GM23338 (cell line): ENCODE measurements around the gene DMD. TPM values are rescaled to one million over a fixed set of nuclear protein-coding genes. Genes with fewer than 3 reads are reported as not detected.

Source experiments
- ATAC-seq: fragments of 200-7000 bp; cut with Tn5 transposase; 3 replicates; pipeline ENCODE4 v1.9.1; 2020
- DNase-seq: peaks from one replicate; pipeline ENCODE4 v3.0.0-alpha.2; 2015; ENCODE audit warnings: low spot score
- H2AFZ ChIP-seq: fragments of 200-600 bp; sonication (generic); 2 replicates; pipeline ENCODE4 v1.8.0; 2016; ENCODE audit warnings: antibody characterized with exemption, mild to moderate bottlenecking, moderate library complexity
- H3F3A ChIP-seq: fragments of 200-600 bp; sonication (generic); replicated peaks from 2 replicates; pipeline ENCODE4 v1.8.0; 2017; ENCODE audit warnings: antibody characterized with exemption, mixed run types, low read depth
- H3K27ac ChIP-seq: fragments of 200-600 bp; sonication (generic); 2 replicates; pipeline ENCODE4 v1.6.1; 2016; ENCODE audit warnings: low read depth
- H3K27me3 ChIP-seq: fragments of 200-600 bp; sonication (generic); 2 replicates; pipeline ENCODE4 v1.8.0; 2016; ENCODE audit warnings: mild to moderate bottlenecking, mixed run types, moderate library complexity; ENCODE audit not compliant: insufficient read depth
- H3K36me3 ChIP-seq: fragments of 200-600 bp; sonication (generic); 2 replicates; pipeline ENCODE4 v1.8.0; 2016; ENCODE audit warnings: mild to moderate bottlenecking; ENCODE audit not compliant: insufficient read depth
- H3K4me1 ChIP-seq: fragments of 200-600 bp; sonication (generic); 2 replicates; pipeline ENCODE4 v1.8.0; 2016; ENCODE audit warnings: mild to moderate bottlenecking, moderate library complexity; ENCODE audit not compliant: insufficient read depth
- H3K4me2 ChIP-seq: fragments of 200-600 bp; sonication (generic); 2 replicates; pipeline ENCODE4 v1.7.1; 2017; ENCODE audit warnings: mixed run types
- H3K4me3 ChIP-seq: fragments of 200-600 bp; sonication (generic); 2 replicates; pipeline ENCODE4 v1.6.1; 2016; ENCODE audit warnings: mixed run types
- H3K79me2 ChIP-seq: fragments of 200-600 bp; sonication (generic); replicated peaks from 2 replicates; pipeline ENCODE4 v1.8.0; 2017; ENCODE audit warnings: mild to moderate bottlenecking; ENCODE audit not compliant: insufficient read depth
- H3K9me2 ChIP-seq: fragments of 200-600 bp; sonication (generic); 2 replicates; pipeline ENCODE4 v1.8.0; 2017; ENCODE audit not compliant: insufficient read depth
- H4K20me1 ChIP-seq: fragments of 200-600 bp; sonication (generic); replicated peaks from 2 replicates; pipeline ENCODE4 v1.8.0; 2017; ENCODE audit warnings: mild to moderate bottlenecking; ENCODE audit not compliant: insufficient read depth
- H3K27ac Mint-ChIP-seq: 2 replicates; pipeline ENCODE4 v1.8.0; 2020; ENCODE audit warnings: inconsistent platforms, mild to moderate bottlenecking, moderate library complexity, mixed read lengths
- H3K27me3 Mint-ChIP-seq: 3 replicates; pipeline ENCODE4 v1.8.0; 2022; ENCODE audit warnings: low read depth, mild to moderate bottlenecking, moderate library complexity, mixed read lengths, inconsistent platforms; ENCODE audit not compliant: insufficient read depth, poor library complexity
- H3K36me3 Mint-ChIP-seq: 3 replicates; pipeline ENCODE4 v1.8.0; 2021; ENCODE audit warnings: low read depth, mild to moderate bottlenecking, inconsistent platforms, moderate library complexity, mixed read lengths
- H3K4me1 Mint-ChIP-seq: 3 replicates; pipeline ENCODE4 v1.8.0; 2020; ENCODE audit warnings: mild to moderate bottlenecking, inconsistent platforms, mixed read lengths
- H3K4me3 Mint-ChIP-seq: 3 replicates; pipeline ENCODE4 v1.8.0; 2021; ENCODE audit warnings: moderate library complexity, mild to moderate bottlenecking, inconsistent platforms, mixed read lengths
- H3K9me3 Mint-ChIP-seq: 3 replicates; pipeline ENCODE4 v1.8.0; 2020; ENCODE audit warnings: moderate library complexity, mild to moderate bottlenecking, inconsistent platforms, mixed read lengths
- CREB1 ChIP-seq: fragments of 250-450 bp; sonication (Bioruptor Pico); IDR thresholded peaks from 2 replicates; pipeline ENCODE4 v1.5.0; 2020; ENCODE audit warnings: low read depth, mild to moderate bottlenecking, moderate library complexity
- EZH2phosphoT487 ChIP-seq: fragments of 200-600 bp; sonication (generic); IDR thresholded peaks from one replicate; pipeline ENCODE4 v1.8.1; 2018; ENCODE audit warnings: antibody characterized with exemption; ENCODE audit not compliant: unreplicated experiment
- NANOG ChIP-seq: IDR thresholded peaks from 2 replicates; pipeline ENCODE4 v1.6.1; 2016; ENCODE audit warnings: antibody characterized with exemption, borderline replicate concordance
- POLR2AphosphoS5 ChIP-seq: IDR thresholded peaks from 2 replicates; pipeline ENCODE4 v1.6.1; 2016; ENCODE audit warnings: antibody characterized with exemption, low read depth
- STAT1 ChIP-seq: IDR thresholded peaks from one replicate; pipeline ENCODE4 v1.6.1; 2016; ENCODE audit warnings: antibody characterized with exemption; ENCODE audit not compliant: unreplicated experiment
- ZNF114 ChIP-seq: fragments of 250-450 bp; sonication (Bioruptor Pico); IDR thresholded peaks from 2 replicates; pipeline ENCODE4 v1.5.0; 2020; ENCODE audit warnings: mild to moderate bottlenecking, moderate library complexity
- ZNF331 ChIP-seq: fragments of 250-450 bp; sonication (Bioruptor Pico); IDR thresholded peaks from 2 replicates; pipeline ENCODE4 v1.5.0; 2020; ENCODE audit warnings: low read depth, mild to moderate bottlenecking, moderate library complexity
- polyA plus RNA-seq: library from polyadenylated mRNA; unstranded; fragments of >200 nt; fragmentation: Nextera tagmentation; extraction: Ambion mirVana; gene quantifications from 2 replicates; pipeline ENCODE4 v1.2.1, GENCODE V29; 2016
- total RNA-seq: library from RNA; depleted of rRNA; stranded (reverse); fragments of >200 nt; shearing (Covaris generic); gene quantifications from 2 replicates; pipeline ENCODE4 v1.2.3, GENCODE V29; 2014
- TF ChIP-seq, protein P1 (sequence below): IDR thresholded peaks from 2 replicates; pipeline ENCODE4 v1.6.1; 2016; ENCODE audit warnings: antibody characterized with exemption
- TF ChIP-seq, protein P2 (sequence below), 2 experiments: fragments of 200-600 bp in 1 of 2; sonication (generic) in 1 of 2; conservative IDR thresholded peaks; 2 replicates each; pipeline versions ENCODE4 v1.5.1 to v1.6.1; 2016 to 2017; ENCODE audit warnings: antibody characterized with exemption in 2 of 2, low read depth in 2 of 2, mild to moderate bottlenecking in 2 of 2, moderate library complexity in 1 of 2
- TF ChIP-seq, protein P3 (sequence below): IDR thresholded peaks from one replicate; pipeline ENCODE4 v1.6.1; 2018; ENCODE audit warnings: antibody characterized with exemption; ENCODE audit not compliant: unreplicated experiment

DMD gene
- total and polyA plus RNA-seq, 2 experiments from 2014 or later: 4.5 to 7.6 TPM

DNA sequence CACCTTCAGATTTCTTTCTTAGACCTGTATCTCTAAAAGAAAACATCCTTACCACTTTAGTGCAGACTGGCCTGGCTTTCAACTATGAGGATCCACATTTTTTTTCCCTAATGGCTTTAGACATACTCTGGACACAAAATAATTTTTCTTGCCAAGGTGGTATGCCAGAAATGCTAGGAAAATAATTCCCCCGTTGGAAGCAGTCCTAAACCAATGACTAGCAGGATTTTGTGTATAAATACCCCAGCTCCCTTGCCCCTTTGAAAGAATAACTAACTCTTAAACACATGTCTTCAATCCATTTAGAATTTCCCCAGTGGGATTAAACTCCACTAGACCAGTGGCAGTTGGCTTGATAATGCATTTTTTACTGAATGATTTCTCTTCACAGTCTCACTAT, 1639.0 kb downstream of the DMD start:
- Mint-ChIP-seq H3K27me3 (no peaks in the 10 kb centered on the region), H3K9me3 (no peaks in the 10 kb centered on the region), H3K4me1 (peaks cover 6% of the 10 kb centered on the region), H3K4me3 (no peak overlapping the region), H3K36me3 (no peaks in the 10 kb centered on the region), H3K27ac (no peak overlapping the region; the same call in 1 of the 2 replicates)
- Histone ChIP-seq H4K20me1 (no peaks in the 10 kb centered on the region), H3K79me2 (no peaks in the 10 kb centered on the region), H3K4me3 (no peak overlapping the region), H3K4me2 (no peak overlapping the region), H3K9me2 (no peaks in the 10 kb centered on the region), H3K27me3 (no peaks in the 10 kb centered on the region), H3F3A (no peaks in the 10 kb centered on the region), H2AFZ (no peak overlapping the region), H3K27ac (no peak overlapping the region), H3K36me3 (no peaks in the 10 kb centered on the region), H3K4me1 (peaks cover 7% of the 10 kb centered on the region; the same call in 1 of the 2 replicates)
- DNase-seq (no peak), ATAC-seq (no peak)
- TF ChIP-seq ZNF331 (CRISPR knock-in tag) (no peak), STAT1 (no peak), ZNF114 (CRISPR knock-in tag) (no peak), POLR2AphosphoS5 (no peak), EZH2phosphoT487 (no peak), NANOG (no peak), CREB1 (CRISPR knock-in tag) (no peak)
- TF ChIP-seq, protein P1, sequence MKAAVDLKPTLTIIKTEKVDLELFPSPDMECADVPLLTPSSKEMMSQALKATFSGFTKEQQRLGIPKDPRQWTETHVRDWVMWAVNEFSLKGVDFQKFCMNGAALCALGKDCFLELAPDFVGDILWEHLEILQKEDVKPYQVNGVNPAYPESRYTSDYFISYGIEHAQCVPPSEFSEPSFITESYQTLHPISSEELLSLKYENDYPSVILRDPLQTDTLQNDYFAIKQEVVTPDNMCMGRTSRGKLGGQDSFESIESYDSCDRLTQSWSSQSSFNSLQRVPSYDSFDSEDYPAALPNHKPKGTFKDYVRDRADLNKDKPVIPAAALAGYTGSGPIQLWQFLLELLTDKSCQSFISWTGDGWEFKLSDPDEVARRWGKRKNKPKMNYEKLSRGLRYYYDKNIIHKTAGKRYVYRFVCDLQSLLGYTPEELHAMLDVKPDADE: no peak
- TF ChIP-seq, protein P2, sequence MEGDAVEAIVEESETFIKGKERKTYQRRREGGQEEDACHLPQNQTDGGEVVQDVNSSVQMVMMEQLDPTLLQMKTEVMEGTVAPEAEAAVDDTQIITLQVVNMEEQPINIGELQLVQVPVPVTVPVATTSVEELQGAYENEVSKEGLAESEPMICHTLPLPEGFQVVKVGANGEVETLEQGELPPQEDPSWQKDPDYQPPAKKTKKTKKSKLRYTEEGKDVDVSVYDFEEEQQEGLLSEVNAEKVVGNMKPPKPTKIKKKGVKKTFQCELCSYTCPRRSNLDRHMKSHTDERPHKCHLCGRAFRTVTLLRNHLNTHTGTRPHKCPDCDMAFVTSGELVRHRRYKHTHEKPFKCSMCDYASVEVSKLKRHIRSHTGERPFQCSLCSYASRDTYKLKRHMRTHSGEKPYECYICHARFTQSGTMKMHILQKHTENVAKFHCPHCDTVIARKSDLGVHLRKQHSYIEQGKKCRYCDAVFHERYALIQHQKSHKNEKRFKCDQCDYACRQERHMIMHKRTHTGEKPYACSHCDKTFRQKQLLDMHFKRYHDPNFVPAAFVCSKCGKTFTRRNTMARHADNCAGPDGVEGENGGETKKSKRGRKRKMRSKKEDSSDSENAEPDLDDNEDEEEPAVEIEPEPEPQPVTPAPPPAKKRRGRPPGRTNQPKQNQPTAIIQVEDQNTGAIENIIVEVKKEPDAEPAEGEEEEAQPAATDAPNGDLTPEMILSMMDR (conservative IDR thresholded peaks at IDR 0.05; ENCODE audit: low read depth in 2 of 2): no peak
- TF ChIP-seq, protein P3, sequence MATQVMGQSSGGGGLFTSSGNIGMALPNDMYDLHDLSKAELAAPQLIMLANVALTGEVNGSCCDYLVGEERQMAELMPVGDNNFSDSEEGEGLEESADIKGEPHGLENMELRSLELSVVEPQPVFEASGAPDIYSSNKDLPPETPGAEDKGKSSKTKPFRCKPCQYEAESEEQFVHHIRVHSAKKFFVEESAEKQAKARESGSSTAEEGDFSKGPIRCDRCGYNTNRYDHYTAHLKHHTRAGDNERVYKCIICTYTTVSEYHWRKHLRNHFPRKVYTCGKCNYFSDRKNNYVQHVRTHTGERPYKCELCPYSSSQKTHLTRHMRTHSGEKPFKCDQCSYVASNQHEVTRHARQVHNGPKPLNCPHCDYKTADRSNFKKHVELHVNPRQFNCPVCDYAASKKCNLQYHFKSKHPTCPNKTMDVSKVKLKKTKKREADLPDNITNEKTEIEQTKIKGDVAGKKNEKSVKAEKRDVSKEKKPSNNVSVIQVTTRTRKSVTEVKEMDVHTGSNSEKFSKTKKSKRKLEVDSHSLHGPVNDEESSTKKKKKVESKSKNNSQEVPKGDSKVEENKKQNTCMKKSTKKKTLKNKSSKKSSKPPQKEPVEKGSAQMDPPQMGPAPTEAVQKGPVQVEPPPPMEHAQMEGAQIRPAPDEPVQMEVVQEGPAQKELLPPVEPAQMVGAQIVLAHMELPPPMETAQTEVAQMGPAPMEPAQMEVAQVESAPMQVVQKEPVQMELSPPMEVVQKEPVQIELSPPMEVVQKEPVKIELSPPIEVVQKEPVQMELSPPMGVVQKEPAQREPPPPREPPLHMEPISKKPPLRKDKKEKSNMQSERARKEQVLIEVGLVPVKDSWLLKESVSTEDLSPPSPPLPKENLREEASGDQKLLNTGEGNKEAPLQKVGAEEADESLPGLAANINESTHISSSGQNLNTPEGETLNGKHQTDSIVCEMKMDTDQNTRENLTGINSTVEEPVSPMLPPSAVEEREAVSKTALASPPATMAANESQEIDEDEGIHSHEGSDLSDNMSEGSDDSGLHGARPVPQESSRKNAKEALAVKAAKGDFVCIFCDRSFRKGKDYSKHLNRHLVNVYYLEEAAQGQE: no peak

DNA sequence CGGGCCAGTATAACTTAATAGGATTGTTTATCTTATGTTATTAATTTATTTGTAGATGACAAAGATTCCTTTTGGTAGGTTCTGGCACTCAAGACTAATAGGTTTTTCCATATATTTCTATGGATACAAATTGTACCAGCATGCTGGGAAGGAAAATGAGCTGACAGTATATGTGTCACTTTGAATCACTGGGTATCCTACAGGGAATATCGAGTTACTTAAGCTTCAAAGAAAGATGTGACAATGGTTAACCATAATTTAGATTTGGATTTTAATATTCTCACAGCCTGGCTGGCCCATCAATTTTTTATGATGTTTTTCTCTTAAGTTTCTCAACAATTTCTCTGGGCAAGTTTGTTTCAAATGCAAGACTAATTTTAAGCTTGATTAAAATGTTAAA, 1640.7 kb downstream of the DMD start:
- no peak overlapping the region for H3K4me2 ChIP-seq
- ATAC-seq: no peak
- H3K36me3 ChIP-seq: no peaks in the 10 kb centered on the region
- no peaks in the 10 kb centered on the region for H3F3A ChIP-seq
- Mint-ChIP-seq H3K36me3 (no peaks in the 10 kb centered on the region), H3K9me3 (no peaks in the 10 kb centered on the region), H3K27me3 (no peaks in the 10 kb centered on the region), H3K27ac (no peak overlapping the region), H3K4me1 (peaks cover 6% of the 10 kb centered on the region), H3K4me3 (no peak overlapping the region)
- H3K9me2 ChIP-seq: no peaks in the 10 kb centered on the region
- no peaks in the 10 kb centered on the region for H4K20me1 ChIP-seq
- no peak overlapping the region for H3K27ac ChIP-seq
- H2AFZ ChIP-seq: no peak overlapping the region
- H3K27me3 ChIP-seq: no peaks in the 10 kb centered on the region
- H3K4me1 ChIP-seq: peaks cover 7% of the 10 kb centered on the region; the same call in 1 of the 2 replicates
- H3K79me2 ChIP-seq: no peaks in the 10 kb centered on the region
- DNase-seq: no peak
- no peak overlapping the region for H3K4me3 ChIP-seq
- TF ChIP-seq, protein P3: no peak
